GM18951 (cell line): Measurements from ENCODE around the gene NCOA3.

ENCODE experiments used
- POLR2A ChIP-seq: IDR thresholded peaks from 4 replicates; pipeline ENCODE4 v1.6.1; 2011; ENCODE audit warnings: mild to moderate bottlenecking; ENCODE audit not compliant: insufficient read length, insufficient read depth; ENCODE audit errors: extremely low read depth
- in situ Hi-C: fragments of 300-500 bp; cut with MboI; formaldehyde crosslinking; loops from one replicate; pipeline ENCODE4 v1.12.0; 2022; ENCODE audit warnings: low sequenced_read_pairs, mixed read lengths, inconsistent platforms; ENCODE audit not compliant: unreplicated experiment

NCOA3 gene

DNA sequence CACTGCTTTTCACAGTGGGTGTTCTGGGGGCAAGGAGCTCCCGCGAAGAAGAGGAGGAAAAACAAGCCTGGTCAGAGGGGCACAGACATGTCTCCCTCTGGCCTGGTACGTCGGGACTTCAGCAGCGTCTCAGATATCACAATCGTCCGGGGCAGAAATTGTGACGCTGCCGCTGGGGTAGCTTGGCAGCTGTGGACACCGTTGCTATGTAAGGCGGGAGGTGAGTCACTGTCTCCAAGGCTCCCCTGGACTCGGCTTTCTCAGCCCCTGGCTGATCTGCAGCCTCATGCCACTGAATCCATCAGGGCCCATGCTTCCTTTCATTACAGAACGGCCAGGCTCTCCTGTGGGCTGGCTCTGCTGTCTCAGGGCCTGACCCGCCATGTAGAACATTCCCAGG lies 184.9 kb downstream of the NCOA3 start:
- in situ Hi-C loops = loop anchor here (25.0 kb wide), 1 partner anchor 926 kb away; no protein-coding TSS in a partner anchor
- TF ChIP-seq POLR2A = no peak

DNA sequence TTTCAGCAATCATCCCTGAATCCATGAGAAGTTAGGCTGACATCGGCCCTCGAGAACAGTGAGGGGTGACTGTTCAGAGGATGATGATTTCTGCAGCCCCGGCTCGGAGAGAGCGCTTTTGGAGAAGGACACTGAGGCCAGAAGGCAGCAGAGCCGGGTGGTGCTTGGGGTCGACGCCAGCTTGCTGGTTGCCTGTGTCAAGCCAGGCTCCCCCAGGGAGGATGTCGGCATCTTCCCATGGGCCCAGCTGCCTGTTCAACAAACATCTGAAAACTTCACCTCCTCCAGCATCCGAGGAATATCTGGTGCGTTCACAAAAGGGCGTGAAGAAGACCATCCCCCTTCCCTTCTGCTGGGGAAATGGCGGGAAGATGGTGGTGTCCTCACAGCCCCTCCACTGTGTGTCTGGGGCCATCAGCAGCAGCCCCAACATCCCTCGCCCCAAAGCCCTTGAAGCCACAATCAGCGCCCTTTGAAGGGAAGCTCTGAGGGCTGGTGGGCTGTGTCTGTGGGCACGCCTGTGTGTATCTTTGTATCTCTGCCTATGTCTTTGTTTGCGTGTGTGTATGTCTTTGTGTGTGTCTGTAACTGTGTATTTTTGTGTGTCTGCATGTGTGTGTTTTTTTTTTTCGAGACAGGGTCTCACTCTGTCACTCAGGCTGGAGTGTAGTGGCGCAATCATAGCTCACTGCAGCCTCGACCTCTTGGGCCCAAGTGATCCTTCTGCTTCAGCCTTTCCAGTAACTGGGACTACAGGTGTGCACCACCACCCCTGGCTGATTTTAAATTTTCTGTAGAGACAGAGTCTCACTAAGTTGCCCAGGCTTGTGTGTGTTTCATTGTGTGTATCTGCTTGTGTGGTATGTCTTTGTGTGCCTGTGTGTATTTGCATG lies 185.7 kb downstream of the NCOA3 start:
- TF ChIP-seq POLR2A = no peak
- in situ Hi-C loops = loop anchor here (25.0 kb wide), 1 partner anchor 925 kb away; no protein-coding TSS in a partner anchor

DNA sequence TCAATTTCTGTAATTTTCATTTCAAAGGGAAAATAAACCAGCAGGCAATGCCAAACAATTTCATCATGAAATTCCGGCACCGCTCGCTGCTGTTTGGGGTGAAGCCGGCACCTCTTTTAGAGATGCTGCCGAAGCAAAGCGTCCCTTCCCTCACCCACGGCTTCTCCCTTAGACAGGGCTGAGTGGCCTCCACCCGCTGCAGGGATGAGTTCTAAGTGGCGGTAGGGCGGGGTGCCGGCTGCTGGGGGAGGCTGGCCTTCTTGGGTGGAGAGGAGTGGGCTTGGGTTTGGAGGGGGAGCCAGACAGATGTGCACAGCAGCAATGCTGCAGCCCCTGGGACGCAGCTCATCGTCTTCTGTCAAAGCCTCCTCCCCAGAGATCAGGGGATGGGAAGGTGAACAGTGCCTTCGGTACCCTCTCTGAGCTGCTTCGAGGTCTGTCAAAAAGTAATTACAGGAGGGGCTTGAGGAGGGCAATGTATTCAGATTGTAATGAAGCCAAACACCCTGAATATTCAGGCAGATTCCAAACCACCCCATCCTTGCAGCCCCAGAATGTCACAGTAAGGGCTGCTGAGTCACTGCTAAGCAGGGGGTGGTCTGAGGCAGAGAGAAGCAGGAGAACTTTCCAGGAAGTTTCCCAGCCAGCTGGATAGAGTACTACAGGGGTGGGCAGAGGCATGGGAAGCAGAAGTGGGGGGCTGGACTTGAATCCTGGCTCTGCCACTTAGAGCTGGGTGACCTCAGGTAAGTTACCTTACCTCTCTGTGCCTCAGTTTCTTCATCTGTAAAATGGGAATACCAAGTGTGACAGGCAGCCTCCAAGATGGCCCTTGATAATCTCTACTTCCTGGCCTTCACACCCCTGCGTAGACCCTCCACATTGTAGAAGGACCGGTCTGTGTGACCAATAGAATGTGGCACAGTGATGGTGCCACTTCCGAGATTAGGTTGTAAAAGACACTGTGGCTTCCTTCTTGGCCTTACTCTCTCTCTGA lies 187.0 kb downstream of the NCOA3 start:
- TF ChIP-seq POLR2A = no peak
- in situ Hi-C loops = loop anchor here (25.0 kb wide), 1 partner anchor 924 kb away; no protein-coding TSS in a partner anchor

DNA sequence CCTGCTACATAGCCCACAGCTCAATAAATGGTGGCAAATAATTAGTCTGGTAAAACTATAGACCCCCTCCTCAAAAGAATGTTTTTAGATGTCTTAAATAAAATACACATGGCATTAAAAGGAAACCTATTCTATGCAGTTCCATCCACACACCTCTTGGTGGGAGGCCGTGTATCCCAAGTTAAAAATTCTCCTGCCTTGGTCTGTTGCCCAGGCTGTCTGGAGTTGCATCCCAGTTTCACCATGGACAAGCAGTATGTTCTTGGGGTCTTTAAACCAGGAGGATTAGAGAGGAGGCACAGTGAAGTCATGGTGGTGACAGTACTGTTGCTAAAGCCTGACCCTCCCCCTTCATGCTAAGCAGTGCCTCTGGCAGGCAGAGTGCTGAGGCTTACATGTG lies 188.0 kb downstream of the NCOA3 start:
- TF ChIP-seq POLR2A = no peak
- in situ Hi-C loops = loop anchor here (25.0 kb wide), 1 partner anchor 923 kb away; no protein-coding TSS in a partner anchor

DNA sequence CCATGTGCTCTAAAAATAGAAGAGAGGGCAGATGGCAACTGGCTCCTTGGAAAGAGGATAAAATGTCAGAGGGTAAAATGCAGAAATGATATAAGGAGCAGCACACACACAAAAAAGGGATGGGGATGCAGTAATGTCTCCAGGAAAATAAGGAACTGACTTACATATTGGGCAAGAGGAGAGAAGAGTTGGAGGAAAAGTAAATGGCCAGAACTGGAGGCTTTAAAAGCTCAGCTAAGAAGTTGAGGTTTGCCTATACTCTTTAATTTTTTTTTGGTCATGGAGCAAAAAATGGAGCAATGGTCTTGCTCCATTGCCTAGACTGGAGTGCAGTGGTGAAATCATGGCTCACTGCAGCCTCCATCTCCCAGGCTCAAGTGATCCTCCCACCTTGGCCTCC lies 189.9 kb downstream of the NCOA3 start:
- no peak for TF ChIP-seq POLR2A
- in situ Hi-C loops = loop anchor here (25.0 kb wide), 1 partner anchor 921 kb away; no protein-coding TSS in a partner anchor

DNA sequence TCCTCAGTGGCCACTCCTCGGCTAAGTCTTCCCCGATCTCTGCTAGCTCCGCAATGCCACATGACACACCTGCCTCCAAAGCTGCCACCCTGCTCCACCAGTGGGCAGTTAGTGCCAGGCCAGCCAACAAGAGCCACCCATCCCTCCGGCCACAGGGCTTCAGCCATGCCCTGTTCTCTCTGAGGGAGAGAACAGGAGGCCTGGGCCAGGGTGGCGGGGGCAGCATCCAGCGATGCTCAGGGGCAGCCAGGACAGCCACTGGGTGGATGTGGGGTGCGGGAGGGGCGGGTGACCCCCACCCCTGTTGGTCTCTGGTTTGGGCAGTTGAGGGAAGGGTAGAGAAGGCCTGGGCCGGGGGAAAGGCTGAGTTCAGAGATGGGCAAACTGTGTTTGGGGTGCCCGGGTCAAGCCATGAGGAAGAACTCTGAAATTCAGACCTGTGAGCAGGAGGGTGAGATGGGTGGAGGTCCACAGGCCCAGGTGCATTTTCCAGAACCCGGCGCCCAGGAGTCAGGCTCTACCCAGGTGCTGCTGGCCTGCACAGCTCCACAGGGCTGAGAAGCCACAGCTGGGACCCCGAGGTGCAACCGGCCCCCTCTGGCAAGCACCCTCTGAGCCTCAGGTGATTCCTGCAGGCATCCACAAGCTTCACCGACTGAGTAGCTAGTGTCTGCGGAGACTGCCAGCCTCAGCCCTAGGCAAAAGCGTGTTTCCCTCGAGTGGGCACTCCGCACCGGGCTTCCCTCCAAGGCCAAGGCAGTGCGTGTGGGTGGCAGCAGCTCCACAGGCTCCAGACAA lies 192.5 kb downstream of the NCOA3 start:
- in situ Hi-C loops = loop anchor here (25.0 kb wide), 1 partner anchor 918 kb away; no protein-coding TSS in a partner anchor
- no peak for TF ChIP-seq POLR2A

DNA sequence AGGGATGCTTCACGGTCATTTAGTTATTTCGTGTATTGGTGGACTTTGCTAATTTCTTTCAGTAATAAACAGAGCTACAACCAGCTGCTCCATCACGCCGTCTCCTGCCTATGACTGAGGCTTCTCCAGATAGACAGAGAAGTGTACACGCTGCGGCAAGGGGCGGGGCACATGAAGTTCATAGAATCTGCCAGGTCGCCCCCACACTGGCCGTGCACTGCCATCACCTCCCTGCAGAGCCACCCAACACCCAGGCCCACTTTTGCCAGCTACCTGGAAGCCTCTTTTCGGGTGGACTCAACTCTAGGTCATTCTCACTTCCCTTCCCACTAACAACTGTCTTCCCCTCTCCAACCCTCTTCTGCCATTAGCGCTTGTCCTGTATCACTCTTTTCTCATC lies 195.2 kb downstream of the NCOA3 start:
- no peak for TF ChIP-seq POLR2A
- in situ Hi-C loops = loop anchor here (25.0 kb wide), 1 partner anchor 915 kb away; no protein-coding TSS in a partner anchor

DNA sequence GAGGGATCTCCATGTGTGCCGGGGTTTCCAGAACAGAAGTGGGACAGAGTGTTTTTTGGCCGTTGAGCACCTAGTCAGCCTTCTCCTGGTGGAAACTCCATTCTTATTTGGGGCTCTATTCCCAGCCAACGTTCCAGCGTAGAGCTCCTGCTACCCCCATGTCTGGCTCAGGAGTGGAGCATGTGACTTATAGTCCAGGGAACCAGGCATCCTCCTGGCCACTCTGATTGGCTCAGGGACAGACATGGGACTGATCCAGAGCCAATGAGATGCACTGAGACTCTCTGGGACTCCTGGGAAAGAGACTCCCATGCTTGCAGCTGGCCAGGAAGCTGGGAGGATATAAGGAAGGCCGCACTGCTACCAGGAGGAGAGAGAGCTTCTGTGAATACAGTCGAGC lies 196.5 kb downstream of the NCOA3 start:
- in situ Hi-C loops = loop anchor here (25.0 kb wide), 1 partner anchor 914 kb away; no protein-coding TSS in a partner anchor

DNA sequence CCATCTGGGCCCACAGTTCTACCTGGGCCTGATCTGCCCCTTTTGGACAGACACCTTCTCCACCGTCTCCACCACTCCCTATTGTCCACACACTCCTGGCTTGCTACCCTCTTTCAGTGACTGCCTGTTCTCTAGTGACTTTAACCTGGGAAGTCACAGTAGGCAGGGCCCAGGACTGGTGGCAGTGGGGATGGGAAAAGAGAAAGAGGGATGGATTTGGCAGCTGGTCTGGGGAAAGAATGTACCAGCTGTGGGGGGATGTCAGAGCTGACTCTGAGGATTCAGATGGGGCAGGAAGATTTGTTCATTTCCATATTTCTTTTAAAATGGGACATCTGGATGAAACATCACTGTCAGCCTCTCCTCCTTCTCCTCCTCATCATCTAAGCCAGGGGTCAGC lies 198.1 kb downstream of the NCOA3 start:
- in situ Hi-C loops = loop anchor here (25.0 kb wide), 1 partner anchor 912 kb away; no protein-coding TSS in a partner anchor
- TF ChIP-seq POLR2A = no peak

More for the DNA sequence above, 196.5 kb downstream of the NCOA3 start:
- TF ChIP-seq POLR2A = no peak

DNA sequence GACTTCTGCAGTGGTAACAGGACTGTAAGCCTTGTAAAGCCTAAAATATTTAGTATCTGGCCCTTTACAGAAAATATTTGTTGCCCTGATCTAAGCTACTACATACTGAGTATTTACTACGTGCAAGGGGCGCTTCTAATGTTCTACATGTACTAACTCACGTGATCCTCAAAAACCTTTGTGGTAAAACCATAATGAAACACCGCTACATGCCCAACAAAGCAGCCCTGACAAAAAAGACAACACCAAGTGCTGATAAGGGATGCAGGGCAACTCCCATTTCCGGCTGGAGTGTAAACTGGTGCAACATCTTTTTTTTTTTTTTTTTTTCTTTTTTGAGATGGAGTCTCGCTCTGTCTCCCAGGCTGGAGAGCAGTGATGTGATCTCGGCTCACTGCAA lies 198.6 kb downstream of the NCOA3 start:
- TF ChIP-seq POLR2A = no peak
- in situ Hi-C loops = no loop called here

DNA sequence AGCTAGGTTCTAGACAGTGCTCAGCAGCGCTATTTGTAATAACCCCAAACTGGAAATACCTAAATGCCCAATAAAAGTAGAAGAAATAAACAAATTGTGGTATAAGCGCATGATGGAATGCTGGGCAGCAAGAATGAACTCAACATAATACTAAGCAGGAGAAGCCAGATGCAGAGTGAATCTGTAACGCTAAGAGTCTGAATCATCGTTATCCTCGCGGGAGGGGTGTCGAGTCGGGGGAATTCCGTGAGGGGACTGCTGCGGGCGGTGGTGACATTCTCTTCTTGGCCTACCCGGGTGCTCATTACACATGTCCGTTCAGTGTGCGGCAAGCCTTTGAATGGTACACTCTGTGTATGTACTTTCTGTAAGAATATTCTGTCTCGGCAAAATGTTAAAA lies 199.9 kb downstream of the NCOA3 start:
- in situ Hi-C loops = no loop called here
- TF ChIP-seq POLR2A = no peak

DNA sequence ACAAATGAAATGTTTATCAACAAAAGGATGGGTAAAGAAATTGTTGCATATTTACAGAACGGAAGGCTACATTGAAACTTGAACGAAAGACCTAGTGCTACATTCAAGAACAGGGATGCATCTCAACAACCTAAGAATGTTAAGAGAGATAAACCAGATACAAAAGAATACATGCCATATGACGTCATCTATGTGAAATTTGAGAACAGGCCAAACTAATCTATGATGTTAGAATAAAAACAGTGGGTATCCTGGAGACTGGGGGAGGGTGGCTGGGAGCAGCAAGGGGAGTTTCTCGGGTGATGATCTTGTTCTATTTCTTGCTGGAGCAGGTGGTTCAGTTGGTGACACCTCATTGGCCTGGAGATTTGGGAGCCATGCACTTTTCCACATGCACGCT lies 202.1 kb downstream of the NCOA3 start:
- in situ Hi-C loops = no loop called here
- no peak for TF ChIP-seq POLR2A
